Activated CD8-positive, alpha-beta memory T cell treated with anti-CD3 and anti-CD28 coated beads, Interleukin-2, amount 10 ng/mL, durations not matched to agents 7 days and 5 days (primary cell): Measurements from ENCODE around the gene EEF1B2. TPM values are rescaled to one million over a fixed set of nuclear protein-coding genes. Genes with fewer than 3 reads are reported as not detected.

Experiments used
- ATAC-seq: fragments of 150-1000 bp; cut with Tn5 transposase; one replicate; pipeline ENCODE4 v1.10.0; 2021; ENCODE audit warnings: moderate library complexity
- CTCF ChIA-PET: fragments of 350-600 bp; sonication (Branson Sonifier 250); formaldehyde crosslinking; loops from one replicate; lab custom pipeline; 2021; ENCODE audit warnings: antibody characterized with exemption; lab: Charles Lee
- DNase-seq: peaks from one replicate; pipeline ENCODE4 v3.0.0-alpha.2; 2020
- H3K27ac Mint-ChIP-seq: one replicate; pipeline ENCODE4 v1.8.0; 2021; ENCODE audit warnings: mild to moderate bottlenecking, mixed read lengths
- H3K27me3 Mint-ChIP-seq: one replicate; pipeline ENCODE4 v1.8.0; 2021; ENCODE audit warnings: mixed read lengths
- H3K36me3 Mint-ChIP-seq: one replicate; pipeline ENCODE4 v1.8.0; 2021; ENCODE audit warnings: mild to moderate bottlenecking, mixed read lengths
- H3K4me1 Mint-ChIP-seq: one replicate; pipeline ENCODE4 v1.8.0; 2021; ENCODE audit warnings: mixed read lengths
- H3K4me3 Mint-ChIP-seq: one replicate; pipeline ENCODE4 v1.8.0; 2021; ENCODE audit warnings: mild to moderate bottlenecking, moderate library complexity, mixed read lengths
- H3K9me3 Mint-ChIP-seq: one replicate; pipeline ENCODE4 v1.8.0; 2022; ENCODE audit warnings: low read depth, mixed read lengths
- total RNA-seq, 2 experiments: library from RNA; stranded (reverse); gene quantifications; one replicate each; pipeline ENCODE4 v1.2.3, GENCODE V29; 2021

Gene EEF1B2
- total RNA-seq, 2 experiments from 2014 or later: 417 to 565 TPM

GRCh38 chr2:206208900-206209299, 49.2 kb downstream of the EEF1B2 start:
- DNase-seq (no peak), ATAC-seq (no peak)
- Mint-ChIP-seq H3K27ac (no peak overlapping the region), H3K27me3 (peaks cover 13% of the 10 kb centered on the region), H3K4me3 (no peak overlapping the region), H3K4me1 (peaks cover 11% of the 10 kb centered on the region), H3K9me3 (no peaks in the 10 kb centered on the region), H3K36me3 (no peaks in the 10 kb centered on the region)
- CTCF ChIA-PET: no interaction called here

- Mint-ChIP-seq H3K27me3 (peaks cover 17% of the 10 kb centered on the region), H3K36me3 (no peaks in the 10 kb centered on the region), H3K4me3 (no peak overlapping the region), H3K4me1 (peaks cover 8% of the 10 kb centered on the region), H3K9me3 (no peaks in the 10 kb centered on the region), H3K27ac (no peak overlapping the region)
- DNase-seq (no peak), ATAC-seq (no peak)
- CTCF ChIA-PET: no interaction called here
Measured at GRCh38 chr2:206211657-206212255, 52.1 kb downstream of the EEF1B2 start.

Other genes with a start within 250 kb of the EEF1B2 start
- 10 to 100 TPM; 26.7 to 29.4 TPM for gene INO80D, start 73.7 kb upstream of the EEF1B2 start, total RNA-seq
- 10 to 100 TPM; 58.2 to 82.1 TPM for gene NDUFS1, start 451 bp upstream of the EEF1B2 start, total RNA-seq
- 1 to 10 TPM; 6.9 to 9.4 TPM for gene ZDBF2, start 114.8 kb downstream of the EEF1B2 start, total RNA-seq